Activated naive CD8-positive, alpha-beta T cell treated with anti-CD3 and anti-CD28 coated beads for 36 hours (primary cell): ENCODE data around the gene ARHGAP33. TPM values are rescaled to one million over a fixed set of nuclear protein-coding genes. Genes with fewer than 3 reads are reported as not detected.

Experiments
- DNase-seq: peaks from one replicate; pipeline ENCODE4 v3.0.0; 2021
- H3K27ac Mint-ChIP-seq: one replicate; pipeline ENCODE4 v1.8.0; 2022; ENCODE audit warnings: mild to moderate bottlenecking, moderate library complexity, mixed read lengths
- H3K27me3 Mint-ChIP-seq: one replicate; pipeline ENCODE4 v1.8.0; 2022; ENCODE audit warnings: mild to moderate bottlenecking, mixed read lengths
- H3K36me3 Mint-ChIP-seq: one replicate; pipeline ENCODE4 v1.8.0; 2021; ENCODE audit warnings: mild to moderate bottlenecking, mixed read lengths
- H3K4me1 Mint-ChIP-seq: one replicate; pipeline ENCODE4 v1.8.0; 2021; ENCODE audit warnings: mixed read lengths
- H3K4me3 Mint-ChIP-seq: one replicate; pipeline ENCODE4 v1.8.0; 2022; ENCODE audit warnings: mild to moderate bottlenecking, moderate library complexity, mixed read lengths
- H3K9me3 Mint-ChIP-seq: one replicate; pipeline ENCODE4 v1.8.0; 2022; ENCODE audit warnings: mixed read lengths
- total RNA-seq, 2 experiments: library from RNA; stranded (reverse); gene quantifications; one replicate each; pipeline ENCODE4 v1.2.3, GENCODE V29; 2021

Gene ARHGAP33
- total RNA-seq, 2 experiments from 2014 or later = 15.0 to 16.3 TPM

DNA sequence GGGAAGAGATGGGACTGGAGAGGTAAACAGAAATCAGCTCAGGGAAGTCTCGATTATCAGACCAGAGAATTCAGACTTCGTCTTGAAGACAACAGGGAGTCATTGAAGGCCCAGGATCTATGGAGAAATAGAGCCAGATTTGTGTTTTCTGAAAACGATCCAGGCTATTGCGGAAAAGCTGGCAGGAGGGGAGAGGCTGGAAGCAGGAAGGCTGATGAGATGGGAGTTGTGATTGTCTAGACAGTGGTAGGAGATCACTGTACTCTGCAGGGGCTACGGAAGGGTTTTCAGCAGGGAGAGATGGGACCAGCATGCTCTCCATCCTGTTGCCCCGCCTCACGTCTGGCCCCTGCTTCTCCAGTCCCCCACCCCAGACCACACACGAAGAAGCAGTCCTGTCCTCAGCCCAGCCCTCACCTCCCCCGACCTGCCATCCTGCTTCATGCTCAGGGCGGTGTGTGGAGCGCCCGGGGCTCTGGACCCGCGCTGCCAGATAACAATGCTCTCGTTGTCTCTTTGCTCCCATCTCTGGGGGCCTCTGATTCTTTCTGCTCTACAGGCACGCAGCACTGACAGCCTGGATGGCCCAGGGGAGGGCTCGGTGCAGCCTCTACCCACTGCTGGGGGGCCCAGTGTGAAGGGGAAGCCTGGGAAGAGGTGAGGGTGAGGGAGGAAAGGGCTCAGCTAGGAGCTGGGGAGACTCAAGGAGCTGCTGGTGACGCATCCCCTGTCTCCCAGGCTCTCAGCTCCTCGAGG, 1.9 kb downstream of the ARHGAP33 start:
- peaks cover 11% of the 10 kb centered on the region for H3K4me1 Mint-ChIP-seq

DNA sequence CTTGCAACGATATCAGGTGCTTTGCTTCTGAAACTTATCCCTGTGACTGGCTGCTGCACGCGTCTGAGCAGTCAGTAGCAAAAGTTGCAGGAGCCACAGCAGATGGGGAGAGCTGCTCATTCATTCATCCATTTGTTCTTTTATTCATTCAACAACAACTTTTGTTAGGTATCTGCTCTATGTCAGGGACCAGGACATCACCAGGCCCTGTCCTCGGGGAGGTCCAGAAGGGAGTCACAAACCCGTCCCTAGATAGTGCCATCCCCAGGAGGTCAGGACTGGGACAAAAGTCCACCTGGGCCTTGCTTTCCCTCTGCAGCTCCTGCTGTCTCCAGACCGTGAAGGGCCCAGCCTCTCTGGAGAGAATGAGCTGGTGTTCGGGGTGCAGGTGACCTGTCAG, 2.6 kb downstream of the ARHGAP33 start:
- H3K36me3 Mint-ChIP-seq = no peaks in the 10 kb centered on the region

More for the DNA sequence above, 1.9 kb downstream of the ARHGAP33 start:
- no peaks in the 10 kb centered on the region for H3K27me3 Mint-ChIP-seq
- H3K36me3 Mint-ChIP-seq = no peaks in the 10 kb centered on the region
- H3K9me3 Mint-ChIP-seq = no peaks in the 10 kb centered on the region
- no peak for DNase-seq
- no peak overlapping the region for H3K27ac Mint-ChIP-seq
- H3K4me3 Mint-ChIP-seq = peak overlapping the region; percentile 7

DNA sequence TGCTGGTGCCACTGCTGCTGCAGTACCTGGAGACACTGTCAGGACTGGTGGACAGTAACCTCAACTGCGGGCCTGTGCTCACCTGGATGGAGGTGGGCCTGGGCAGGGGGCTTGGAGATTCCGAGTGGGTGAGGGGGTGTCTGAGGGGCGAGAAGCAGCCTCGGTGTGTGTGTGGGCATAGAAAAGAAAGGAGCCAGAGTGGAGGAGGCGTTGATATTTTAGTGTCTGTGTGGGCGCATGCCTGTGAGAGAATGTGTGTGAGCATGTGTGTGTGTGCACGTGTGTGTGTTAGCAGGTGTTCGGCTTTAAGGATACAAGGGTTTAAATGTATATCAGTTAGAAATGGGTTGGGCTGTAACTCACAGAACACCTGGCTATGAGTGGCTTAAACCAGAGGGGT, 3.7 kb downstream of the ARHGAP33 start:
- Mint-ChIP-seq H3K4me3 (no peak overlapping the region), H3K4me1 (peaks cover 11% of the 10 kb centered on the region), H3K36me3 (no peaks in the 10 kb centered on the region), H3K27me3 (no peaks in the 10 kb centered on the region), H3K9me3 (no peaks in the 10 kb centered on the region), H3K27ac (no peak overlapping the region)
- DNase-seq = no peak

More for the DNA sequence above, 2.6 kb downstream of the ARHGAP33 start:
- no peak for DNase-seq
- Mint-ChIP-seq H3K27me3 (no peaks in the 10 kb centered on the region), H3K27ac (no peak overlapping the region), H3K9me3 (no peaks in the 10 kb centered on the region), H3K4me3 (no peak overlapping the region), H3K4me1 (peaks cover 11% of the 10 kb centered on the region)

GRCh38 chr19:35780058-35780457, 4.7 kb downstream of the ARHGAP33 start:
- no peak for DNase-seq
- no peaks in the 10 kb centered on the region for H3K36me3 Mint-ChIP-seq
- no peak overlapping the region for H3K27ac Mint-ChIP-seq
- H3K4me3 Mint-ChIP-seq = no peak overlapping the region
- no peaks in the 10 kb centered on the region for H3K27me3 Mint-ChIP-seq
- H3K4me1 Mint-ChIP-seq = peaks cover 6% of the 10 kb centered on the region
- H3K9me3 Mint-ChIP-seq = no peaks in the 10 kb centered on the region

DNA sequence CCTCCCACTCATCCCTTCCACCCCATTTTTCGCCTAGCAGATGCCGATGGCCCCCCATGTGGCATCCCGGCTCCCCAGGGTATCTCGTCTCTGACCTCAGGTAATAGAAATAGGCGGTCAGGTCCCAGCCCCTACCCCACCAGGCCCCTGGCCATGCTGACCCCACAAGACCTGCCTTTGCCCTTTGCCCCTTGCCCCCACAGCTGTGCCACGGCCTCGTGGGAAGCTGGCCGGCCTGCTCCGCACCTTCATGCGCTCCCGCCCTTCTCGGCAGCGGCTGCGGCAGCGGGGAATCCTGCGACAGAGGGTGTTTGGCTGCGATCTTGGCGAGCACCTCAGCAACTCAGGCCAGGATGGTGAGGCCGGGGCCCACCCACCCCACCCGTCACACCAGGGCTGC, 5.4 kb downstream of the ARHGAP33 start:
- Mint-ChIP-seq H3K27me3 (no peaks in the 10 kb centered on the region), H3K27ac (no peak overlapping the region), H3K36me3 (no peaks in the 10 kb centered on the region), H3K4me3 (no peak overlapping the region), H3K4me1 (peaks cover 5% of the 10 kb centered on the region), H3K9me3 (no peaks in the 10 kb centered on the region)
- DNase-seq = no peak

- Mint-ChIP-seq H3K27ac (no peak overlapping the region), H3K9me3 (no peaks in the 10 kb centered on the region), H3K36me3 (no peaks in the 10 kb centered on the region), H3K4me3 (no peak overlapping the region), H3K27me3 (no peaks in the 10 kb centered on the region), H3K4me1 (no peaks in the 10 kb centered on the region)
- DNase-seq = no peak
Observed at GRCh38 chr19:35781650-35782049, 6.3 kb downstream of the ARHGAP33 start.

DNA sequence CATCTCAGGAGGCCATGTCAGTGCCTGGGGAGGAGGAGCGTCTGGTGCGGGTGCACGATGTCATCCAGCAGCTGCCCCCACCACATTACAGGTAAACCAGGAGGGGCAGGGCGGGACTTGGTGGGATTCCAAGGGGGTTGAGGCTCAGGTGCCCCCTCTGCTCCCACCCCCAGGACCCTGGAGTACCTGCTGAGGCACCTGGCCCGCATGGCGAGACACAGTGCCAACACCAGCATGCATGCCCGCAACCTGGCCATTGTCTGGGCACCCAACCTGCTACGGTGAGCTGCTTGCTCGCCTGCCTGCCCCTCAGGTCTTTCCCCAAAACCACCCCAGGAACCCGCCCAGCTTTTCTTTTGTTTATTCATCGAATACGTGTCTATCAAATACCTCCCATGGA, 7.2 kb downstream of the ARHGAP33 start:
- Mint-ChIP-seq H3K27ac (no peak overlapping the region), H3K27me3 (no peaks in the 10 kb centered on the region), H3K9me3 (no peaks in the 10 kb centered on the region), H3K4me3 (no peak overlapping the region), H3K36me3 (no peaks in the 10 kb centered on the region), H3K4me1 (no peaks in the 10 kb centered on the region)
- DNase-seq = no peak

- Mint-ChIP-seq H3K4me3 (no peak overlapping the region), H3K9me3 (no peaks in the 10 kb centered on the region), H3K36me3 (no peaks in the 10 kb centered on the region), H3K27ac (no peak overlapping the region), H3K27me3 (no peaks in the 10 kb centered on the region), H3K4me1 (no peaks in the 10 kb centered on the region)
- no peak for DNase-seq
Observed at GRCh38 chr19:35783469-35784434, 8.4 kb downstream of the ARHGAP33 start.

DNA sequence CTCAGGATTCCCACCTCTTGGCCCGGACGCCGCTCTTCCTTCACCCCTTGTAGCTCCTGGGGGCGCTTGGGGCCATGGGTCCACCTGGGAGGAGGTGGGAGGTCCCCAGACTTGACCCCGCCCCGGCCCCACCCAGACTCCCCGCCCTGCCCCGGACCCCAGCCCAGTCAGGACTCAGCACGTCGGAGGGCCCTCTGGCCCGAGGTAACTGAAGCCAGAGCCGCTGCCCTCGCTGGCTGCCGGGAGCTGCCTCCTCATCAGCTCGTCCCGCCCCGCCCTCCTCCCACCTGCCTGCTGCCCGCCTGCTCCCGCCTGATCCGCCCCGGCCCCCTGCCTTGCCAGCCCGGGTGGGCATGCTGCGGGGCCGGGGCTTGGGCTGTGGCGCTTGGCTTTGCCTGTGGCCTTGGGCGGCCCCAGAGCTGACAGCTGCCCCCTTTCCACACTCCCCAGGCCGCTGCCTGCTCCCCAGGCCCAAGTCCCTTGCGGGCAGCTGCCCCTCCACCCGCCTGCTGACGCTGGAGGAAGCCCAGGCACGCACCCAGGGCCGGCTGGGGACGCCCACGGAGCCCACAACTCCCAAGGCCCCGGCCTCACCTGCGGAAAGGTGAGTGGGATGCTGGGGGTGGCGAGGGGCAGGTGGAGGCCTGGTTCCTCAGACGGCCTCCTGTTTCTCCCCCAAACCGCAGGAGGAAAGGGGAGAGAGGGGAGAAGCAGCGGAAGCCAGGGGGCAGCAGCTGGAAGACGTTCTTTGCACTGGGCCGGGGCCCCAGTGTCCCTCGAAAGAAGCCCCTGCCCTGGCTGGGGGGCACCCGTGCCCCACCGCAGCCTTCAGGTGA, 9.4 kb downstream of the ARHGAP33 start:
- H3K27me3 Mint-ChIP-seq = no peaks in the 10 kb centered on the region
- H3K27ac Mint-ChIP-seq = no peak overlapping the region
- H3K4me3 Mint-ChIP-seq = no peak overlapping the region
- H3K4me1 Mint-ChIP-seq = no peaks in the 10 kb centered on the region
- H3K36me3 Mint-ChIP-seq = no peaks in the 10 kb centered on the region
- no peaks in the 10 kb centered on the region for H3K9me3 Mint-ChIP-seq
- no peak for DNase-seq

DNA sequence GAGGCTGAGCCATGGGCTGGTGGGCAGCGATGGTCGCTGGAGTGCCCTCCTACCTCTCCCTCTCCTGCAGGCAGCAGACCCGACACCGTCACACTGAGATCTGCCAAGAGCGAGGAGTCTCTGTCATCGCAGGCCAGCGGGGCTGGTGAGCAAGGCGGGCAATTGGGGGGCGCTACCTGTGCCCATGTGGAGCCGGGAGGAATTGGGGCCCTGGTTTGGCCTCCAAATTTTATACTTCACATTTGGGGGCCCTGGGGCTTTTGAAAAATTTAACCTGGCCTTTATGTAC, 9.9 kb downstream of the ARHGAP33 start:
- no peak for DNase-seq
- Mint-ChIP-seq H3K27ac (no peak overlapping the region), H3K9me3 (no peaks in the 10 kb centered on the region), H3K36me3 (no peaks in the 10 kb centered on the region), H3K27me3 (no peaks in the 10 kb centered on the region), H3K4me1 (no peaks in the 10 kb centered on the region), H3K4me3 (no peak overlapping the region)

DNA sequence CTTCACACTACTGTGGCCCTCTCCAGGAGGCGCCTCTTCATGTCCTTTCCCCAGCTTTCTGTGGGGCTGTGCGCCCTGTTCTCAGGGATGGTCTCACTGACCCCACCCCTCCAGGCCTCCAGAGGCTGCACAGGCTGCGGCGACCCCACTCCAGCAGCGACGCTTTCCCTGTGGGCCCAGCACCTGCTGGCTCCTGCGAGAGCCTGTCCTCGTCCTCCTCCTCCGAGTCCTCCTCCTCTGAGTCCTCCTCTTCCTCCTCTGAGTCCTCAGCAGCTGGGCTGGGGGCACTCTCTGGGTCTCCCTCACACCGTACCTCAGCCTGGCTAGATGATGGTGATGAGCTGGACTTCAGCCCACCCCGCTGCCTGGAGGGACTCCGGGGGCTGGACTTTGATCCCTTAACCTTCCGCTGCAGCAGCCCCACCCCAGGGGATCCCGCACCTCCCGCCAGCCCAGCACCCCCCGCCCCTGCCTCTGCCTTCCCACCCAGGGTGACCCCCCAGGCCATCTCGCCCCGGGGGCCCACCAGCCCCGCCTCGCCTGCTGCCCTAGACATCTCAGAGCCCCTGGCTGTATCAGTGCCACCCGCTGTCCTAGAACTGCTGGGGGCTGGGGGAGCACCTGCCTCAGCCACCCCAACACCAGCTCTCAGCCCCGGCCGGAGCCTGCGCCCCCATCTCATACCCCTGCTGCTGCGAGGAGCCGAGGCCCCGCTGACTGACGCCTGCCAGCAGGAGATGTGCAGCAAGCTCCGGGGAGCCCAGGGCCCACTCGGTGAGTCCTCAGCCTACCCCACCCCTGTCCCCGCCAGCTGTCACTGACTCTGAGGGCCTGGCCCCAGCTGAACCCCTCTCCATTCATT, 11.2 kb downstream of the ARHGAP33 start:
- H3K36me3 Mint-ChIP-seq = no peaks in the 10 kb centered on the region
- DNase-seq = no peak
- H3K27me3 Mint-ChIP-seq = no peaks in the 10 kb centered on the region
- H3K9me3 Mint-ChIP-seq = no peaks in the 10 kb centered on the region
- no peaks in the 10 kb centered on the region for H3K4me1 Mint-ChIP-seq
- H3K27ac Mint-ChIP-seq = no peak overlapping the region
- no peak overlapping the region for H3K4me3 Mint-ChIP-seq

DNA sequence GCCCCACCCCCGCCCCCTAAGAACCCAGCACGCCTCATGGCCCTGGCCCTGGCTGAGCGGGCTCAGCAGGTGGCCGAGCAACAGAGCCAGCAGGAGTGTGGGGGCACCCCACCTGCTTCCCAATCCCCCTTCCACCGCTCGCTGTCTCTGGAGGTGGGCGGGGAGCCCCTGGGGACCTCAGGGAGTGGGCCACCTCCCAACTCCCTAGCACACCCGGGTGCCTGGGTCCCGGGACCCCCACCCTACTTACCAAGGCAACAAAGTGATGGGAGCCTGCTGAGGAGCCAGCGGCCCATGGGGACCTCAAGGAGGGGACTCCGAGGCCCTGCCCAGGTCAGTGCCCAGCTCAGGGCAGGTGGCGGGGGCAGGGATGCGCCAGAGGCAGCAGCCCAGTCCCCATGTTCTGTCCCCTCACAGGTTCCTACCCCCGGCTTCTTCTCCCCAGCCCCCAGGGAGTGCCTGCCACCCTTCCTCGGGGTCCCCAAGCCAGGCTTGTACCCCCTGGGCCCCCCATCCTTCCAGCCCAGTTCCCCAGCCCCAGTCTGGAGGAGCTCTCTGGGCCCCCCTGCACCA, 11.9 kb downstream of the ARHGAP33 start:
- Mint-ChIP-seq H3K36me3 (no peaks in the 10 kb centered on the region), H3K4me3 (no peak overlapping the region), H3K27me3 (no peaks in the 10 kb centered on the region), H3K9me3 (no peaks in the 10 kb centered on the region), H3K4me1 (no peaks in the 10 kb centered on the region), H3K27ac (no peak overlapping the region)
- DNase-seq = no peak

GRCh38 chr19:35788205-35788960, 13.0 kb downstream of the ARHGAP33 start:
- DNase-seq = no peak
- Mint-ChIP-seq H3K27ac (no peak overlapping the region), H3K27me3 (no peaks in the 10 kb centered on the region), H3K4me1 (no peaks in the 10 kb centered on the region), H3K9me3 (no peaks in the 10 kb centered on the region), H3K36me3 (no peaks in the 10 kb centered on the region), H3K4me3 (no peak overlapping the region)
